ENCODE results near the gene EXOC4. TPM values are rescaled to one million over a fixed set of nuclear protein-coding genes. Genes with fewer than 3 reads are reported as not detected.

Gene EXOC4
- total and polyA plus RNA-seq, 2 donors (not counting 3 experiments of a cell fraction or from before 2014, with no cell fraction given) = 20.3 to 73.1 TPM

DNA sequence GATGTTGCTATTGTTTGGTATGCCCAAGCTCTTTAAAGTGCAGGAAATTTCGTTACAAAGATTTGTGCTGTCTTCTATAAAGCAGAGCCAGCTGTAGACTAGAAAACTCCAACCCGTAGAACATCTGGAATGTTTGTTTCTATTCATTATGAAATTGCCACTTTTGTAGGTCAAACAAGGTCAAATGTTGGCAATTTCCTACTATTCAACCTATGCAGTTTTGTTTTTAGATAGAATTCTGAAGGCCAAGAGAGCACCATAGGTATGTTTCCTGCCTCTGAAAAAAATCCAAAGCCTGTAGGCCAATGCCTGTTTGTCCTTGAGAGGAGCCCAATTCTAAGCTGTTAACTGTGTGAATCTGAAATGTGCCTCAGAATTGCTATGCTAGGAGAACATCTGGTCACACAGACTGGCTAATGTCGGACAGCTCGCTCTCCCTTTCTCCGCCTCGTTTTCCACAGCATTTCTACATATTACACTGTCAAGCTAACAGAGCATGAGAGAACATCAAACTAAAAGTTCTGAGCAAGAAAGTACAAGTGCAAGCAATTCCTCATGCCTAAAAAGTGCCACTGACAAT is 607.1 kb downstream of the EXOC4 start:
- POLR2A ChIA-PET = no interaction called here
- no peak overlapping the region for H3K4me3 ChIP-seq (replicated peaks in 1 of 3; ENCODE audit: insufficient read depth in 1 of 3, low read depth in 1 of 3, low read length in 3 of 3)
- dilution Hi-C loops (cut with MboI; ENCODE audit: extremely low pct_ligation_motif_present, low sequenced_read_pairs) = no loop called here
- no peaks in the 10 kb centered on the region for H3K79me2 ChIP-seq (ENCODE audit: control insufficient read depth, insufficient read depth, low read length)
- TF ChIP-seq, protein P1, sequence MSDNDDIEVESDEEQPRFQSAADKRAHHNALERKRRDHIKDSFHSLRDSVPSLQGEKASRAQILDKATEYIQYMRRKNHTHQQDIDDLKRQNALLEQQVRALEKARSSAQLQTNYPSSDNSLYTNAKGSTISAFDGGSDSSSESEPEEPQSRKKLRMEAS (IDR thresholded peaks at IDR 0.05; ENCODE audit: insufficient read depth, insufficient read length) = no peak
- TF ChIP-seq FOS (IDR thresholded peaks at IDR 0.05; ENCODE audit: borderline replicate concordance, insufficient read depth, low read length) (no peak), POLR2AphosphoS5 (IDR thresholded peaks at IDR 0.05; ENCODE audit: insufficient read depth, low read depth, low read length) (no peak), POLR2A (IDR thresholded peaks at IDR 0.05; ENCODE audit: low read depth, low read length) (no peak), EZH2 (IDR thresholded peaks at IDR 0.05; ENCODE audit: borderline replicate concordance, low read depth, low read length, severe bottlenecking) (no peak), JUN (IDR thresholded peaks at IDR 0.05; ENCODE audit: borderline replicate concordance, insufficient read depth, insufficient read length, low read depth) (no peak), MYC (IDR thresholded peaks at IDR 0.05; ENCODE audit: low read depth, low read length) (no peak), GATA2 (IDR thresholded peaks at IDR 0.05; ENCODE audit: insufficient read depth, insufficient read length, low read depth, low read length) (no peak)
- TF ChIP-seq, protein P2, sequence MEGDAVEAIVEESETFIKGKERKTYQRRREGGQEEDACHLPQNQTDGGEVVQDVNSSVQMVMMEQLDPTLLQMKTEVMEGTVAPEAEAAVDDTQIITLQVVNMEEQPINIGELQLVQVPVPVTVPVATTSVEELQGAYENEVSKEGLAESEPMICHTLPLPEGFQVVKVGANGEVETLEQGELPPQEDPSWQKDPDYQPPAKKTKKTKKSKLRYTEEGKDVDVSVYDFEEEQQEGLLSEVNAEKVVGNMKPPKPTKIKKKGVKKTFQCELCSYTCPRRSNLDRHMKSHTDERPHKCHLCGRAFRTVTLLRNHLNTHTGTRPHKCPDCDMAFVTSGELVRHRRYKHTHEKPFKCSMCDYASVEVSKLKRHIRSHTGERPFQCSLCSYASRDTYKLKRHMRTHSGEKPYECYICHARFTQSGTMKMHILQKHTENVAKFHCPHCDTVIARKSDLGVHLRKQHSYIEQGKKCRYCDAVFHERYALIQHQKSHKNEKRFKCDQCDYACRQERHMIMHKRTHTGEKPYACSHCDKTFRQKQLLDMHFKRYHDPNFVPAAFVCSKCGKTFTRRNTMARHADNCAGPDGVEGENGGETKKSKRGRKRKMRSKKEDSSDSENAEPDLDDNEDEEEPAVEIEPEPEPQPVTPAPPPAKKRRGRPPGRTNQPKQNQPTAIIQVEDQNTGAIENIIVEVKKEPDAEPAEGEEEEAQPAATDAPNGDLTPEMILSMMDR (IDR thresholded peaks at IDR 0.05; ENCODE audit: extremely low read depth in 1 of 2, insufficient read depth in 1 of 2, low read depth in 1 of 2, low read length in 2 of 2) = no peak
- no peak overlapping the region for H2AFZ ChIP-seq (ENCODE audit: low read depth, low read length)
- H3K27ac ChIP-seq (ENCODE audit: insufficient read depth, low read depth, low read length) = no peak overlapping the region
- H3K9me1 ChIP-seq (replicated peaks; ENCODE audit: control insufficient read depth, extremely low read depth, insufficient read depth, low read length) = no peaks in the 10 kb centered on the region
- H3K4me2 ChIP-seq (ENCODE audit: insufficient read depth, low read length) = no peak overlapping the region
- H3K9me3 ChIP-seq (replicated peaks; ENCODE audit: control insufficient read depth, insufficient read depth, low read length) = no peaks in the 10 kb centered on the region
- BruUV-seq (replicated peaks) = no TSS peak
- no peak overlapping the region for H3K9ac ChIP-seq (replicated peaks; ENCODE audit: extremely low read depth, insufficient read depth, low read length)
- no peaks in the 10 kb centered on the region for H3K36me3 ChIP-seq (ENCODE audit: control insufficient read depth in 2 of 2, extremely low read depth in 1 of 2, insufficient read depth in 2 of 2, low read length in 2 of 2)
- no peak for FAIRE-seq
- H3K4me1 ChIP-seq (ENCODE audit: control insufficient read depth, extremely low read depth, insufficient read depth, low read length) = peaks cover 6% of the 10 kb centered on the region
- no peaks in the 10 kb centered on the region for H3K27me3 ChIP-seq (ENCODE audit: control insufficient read depth in 2 of 2, insufficient read depth in 2 of 2, low read length in 2 of 2)
- DNase-seq (ENCODE audit: low read depth, low spot score) = peak; percentile 31
- H4K20me1 ChIP-seq (replicated peaks; ENCODE audit: control insufficient read depth, extremely low read depth, insufficient read depth, low read length) = no peaks in the 10 kb centered on the region
- CTCF ChIA-PET = interaction anchor here (1.7 kb wide), 1 partner anchor 18 kb away, joined by 3 read pairs; no protein-coding TSS in a partner anchor
- intact Hi-C loops (cut with micrococcal nuclease) = no loop called here
